Heart left ventricle (tissue), 13 donors: ENCODE measurements around the gene RNPEPL1.

Experiments used
- POLR2A ChIP-seq, 2 donors: fragments of 450-650 bp; IDR thresholded peaks; one replicate each; pipeline ENCODE4 v1.6.1; 2017; ENCODE audit warnings: antibody characterized with exemption in 2 of 2, mild to moderate bottlenecking in 2 of 2, moderate library complexity in 2 of 2
- TF ChIP-seq, protein P1 (sequence below), 12 donors: fragments of 200-600 bp; sonication (generic) in 4 of 12; IDR thresholded peaks; one replicate each; pipeline versions ENCODE4 v1.5.0 to v1.8.0; 2018 to 2022; ENCODE audit warnings: antibody characterized with exemption in 12 of 12, mild to moderate bottlenecking in 5 of 12
- donor health status: ischemic (EF 13 %, LVEDD 7.1; RV severe dilation, severe dysfunction).
- donor health status: DM: no; HTN: yes; CAD: no.
- donor health status: DM: no; HTN: no; CAD: no.
- donor health status: ischemic (EF 25% LVEDD 6.9; RV normal size, moderate dysfunction).
- donor health status: ischemic (EF 25% LVEDD 5.7; RV mildly dilated, moderate dysfunction).
- donor health status: ischemic (EF 35%, LVEDD 5.7; RV mildly dilated, moderate dysfunction).
- donor health status: nonischemic (EF 11% LVEDD 7.7; RV severe dilation, severe dysfunction).
- donor health status: DM: yes; HTN: yes; CAD: no.
- donor health status: PGD.
- donor health status: ischemic (EF 29% LVEDD 5.4; RV normal size, mild dysfunction).
- donor health status: nonischemic (EF 23%, LVEDD 6.1; RV moderate dilation, normal function).

DNA sequence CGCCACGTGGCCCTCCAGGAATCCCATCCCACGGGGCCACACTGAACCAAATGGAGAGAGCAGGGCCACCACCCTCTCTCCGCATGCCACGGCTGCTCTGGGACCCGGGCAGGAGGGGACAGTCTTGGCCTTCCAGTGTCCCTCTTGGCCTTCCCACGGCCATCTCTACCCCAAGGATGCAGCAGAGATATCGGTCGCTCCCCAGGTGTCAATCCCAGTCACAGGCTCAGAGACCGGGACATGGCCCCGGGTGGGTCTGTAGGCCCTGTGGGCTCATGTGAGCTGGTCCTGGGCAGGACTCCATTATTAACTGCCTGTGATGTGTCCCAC, 33.5 kb downstream of the RNPEPL1 start:
- no peak for TF ChIP-seq POLR2A (IDR thresholded peaks at IDR 0.05)
- TF ChIP-seq, protein P1, sequence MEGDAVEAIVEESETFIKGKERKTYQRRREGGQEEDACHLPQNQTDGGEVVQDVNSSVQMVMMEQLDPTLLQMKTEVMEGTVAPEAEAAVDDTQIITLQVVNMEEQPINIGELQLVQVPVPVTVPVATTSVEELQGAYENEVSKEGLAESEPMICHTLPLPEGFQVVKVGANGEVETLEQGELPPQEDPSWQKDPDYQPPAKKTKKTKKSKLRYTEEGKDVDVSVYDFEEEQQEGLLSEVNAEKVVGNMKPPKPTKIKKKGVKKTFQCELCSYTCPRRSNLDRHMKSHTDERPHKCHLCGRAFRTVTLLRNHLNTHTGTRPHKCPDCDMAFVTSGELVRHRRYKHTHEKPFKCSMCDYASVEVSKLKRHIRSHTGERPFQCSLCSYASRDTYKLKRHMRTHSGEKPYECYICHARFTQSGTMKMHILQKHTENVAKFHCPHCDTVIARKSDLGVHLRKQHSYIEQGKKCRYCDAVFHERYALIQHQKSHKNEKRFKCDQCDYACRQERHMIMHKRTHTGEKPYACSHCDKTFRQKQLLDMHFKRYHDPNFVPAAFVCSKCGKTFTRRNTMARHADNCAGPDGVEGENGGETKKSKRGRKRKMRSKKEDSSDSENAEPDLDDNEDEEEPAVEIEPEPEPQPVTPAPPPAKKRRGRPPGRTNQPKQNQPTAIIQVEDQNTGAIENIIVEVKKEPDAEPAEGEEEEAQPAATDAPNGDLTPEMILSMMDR (IDR thresholded peaks at IDR 0.05): no peak
